Lung (tissue), 12 donors: ENCODE measurements around the gene MCCC2. TPM values are rescaled to one million over a fixed set of nuclear protein-coding genes. Genes with fewer than 3 reads are reported as not detected.

Source experiments
- ATAC-seq: fragments of 200-7000 bp; cut with Tn5 transposase; one replicate; pipeline ENCODE4 v1.9.1; 2020; ENCODE audit warnings: moderate number of reproducible peaks; ENCODE audit not compliant: insufficient read depth, low FRiP score
- DNase-seq, 3 donors: peaks; one replicate each; pipeline ENCODE4 v3.0.0-alpha.2; 2013 to 2017
- H3K27ac ChIP-seq, 2 donors: one replicate each; pipeline ENCODE4 v1.5.1; 2013; ENCODE audit warnings: mild to moderate bottlenecking in 2 of 2, moderate library complexity in 2 of 2, control low read depth in 1 of 2, inconsistent platforms in 1 of 2, low read depth in 1 of 2, low read length in 1 of 2
- H3K27me3 ChIP-seq, 3 donors: one replicate each; pipeline ENCODE4 v1.5.1; 2013; ENCODE audit warnings: low read length in 2 of 3; ENCODE audit not compliant: control insufficient read depth in 3 of 3, insufficient read depth in 3 of 3
- H3K36me3 ChIP-seq, 4 donors: one replicate each; pipeline ENCODE4 v1.5.1; 2013; ENCODE audit warnings: low read length in 4 of 4, mild to moderate bottlenecking in 1 of 4, moderate library complexity in 1 of 4; ENCODE audit not compliant: control insufficient read depth in 4 of 4, insufficient read depth in 4 of 4
- H3K4me1 ChIP-seq, 5 donors: one replicate each; pipeline ENCODE4 v1.5.1; 2013; ENCODE audit warnings: low read length in 5 of 5, mild to moderate bottlenecking in 2 of 5, moderate library complexity in 1 of 5; ENCODE audit not compliant: control insufficient read depth in 5 of 5, insufficient read depth in 5 of 5
- H3K4me3 ChIP-seq: one replicate; pipeline ENCODE4 v1.5.1; 2013; ENCODE audit warnings: mild to moderate bottlenecking, control low read depth, moderate library complexity
- H3K9ac ChIP-seq, 2 donors: one replicate each; pipeline ENCODE4 v1.5.1; 2013; ENCODE audit warnings: low read length in 2 of 2, control low read depth in 1 of 2; ENCODE audit not compliant: insufficient read depth in 1 of 2
- H3K9me3 ChIP-seq, 4 donors: one replicate each; pipeline ENCODE4 v1.5.1; 2013; ENCODE audit warnings: low read length in 3 of 4, mild to moderate bottlenecking in 1 of 4, moderate library complexity in 1 of 4; ENCODE audit not compliant: control insufficient read depth in 4 of 4, insufficient read depth in 3 of 4
- WGBS, 2 donors: extraction: QIAGEN DNeasy Blood & Tissue Kit; methylation state at CpG; one replicate each; pipeline ENCODE4 v1.1.7; 2013; 5-methylcytosine and 5-hydroxymethylcytosine counted together
- polyA plus RNA-seq, 2 donors: library from polyadenylated mRNA; stranded (reverse); fragments of 200-250 nt; gene quantifications; one replicate each; pipeline ENCODE4 v1.2.1, GENCODE V29; 2013
- total RNA-seq, 2 donors: library from RNA; depleted of rRNA in 1 of 2; stranded (reverse); fragments of >200 nt in 1 of 2; gene quantifications; one replicate each; pipeline ENCODE4 v1.2.1, GENCODE V29; 2014 to 2021
- TF ChIP-seq, protein P1 (sequence below): IDR thresholded peaks from 2 replicates; pipeline ENCODE4 v1.5.1; 2012; ENCODE audit warnings: mild to moderate bottlenecking; ENCODE audit errors: control extremely low read depth, extremely low read depth
- donor health status: control.
- donor health status: control.
- donor health status: Bipolar disorder and iron deficiency.
- donor health status: healthy.
- donor health status: DM: yes; HTN: yes; CAD: no.

MCCC2 gene
- total and polyA plus RNA-seq, 4 donors: 20.0 to 46.2 (median 32.6) TPM

- H3K36me3 ChIP-seq: no peaks in the 10 kb centered on the region
- peaks cover 0 to 12% (median 0%) of the 10 kb centered on the region in 5 donors for H3K4me1 ChIP-seq
- DNase-seq: peak; percentile 22 to 46 (median 41)
- H3K27me3 ChIP-seq: peaks cover 0 to 3% (median 0%) of the 10 kb centered on the region in 3 donors
- peaks cover 0 to 5% (median 0%) of the 10 kb centered on the region in 4 donors for H3K9me3 ChIP-seq
- WGBS, 2 donors: 38 to 42% methylated on average over 7 of the region's 7 CpGs
- peak overlapping the region in 1 of 2 donors; percentile 12 for H3K9ac ChIP-seq
- H3K4me3 ChIP-seq: no peak overlapping the region
- TF ChIP-seq, protein P1, sequence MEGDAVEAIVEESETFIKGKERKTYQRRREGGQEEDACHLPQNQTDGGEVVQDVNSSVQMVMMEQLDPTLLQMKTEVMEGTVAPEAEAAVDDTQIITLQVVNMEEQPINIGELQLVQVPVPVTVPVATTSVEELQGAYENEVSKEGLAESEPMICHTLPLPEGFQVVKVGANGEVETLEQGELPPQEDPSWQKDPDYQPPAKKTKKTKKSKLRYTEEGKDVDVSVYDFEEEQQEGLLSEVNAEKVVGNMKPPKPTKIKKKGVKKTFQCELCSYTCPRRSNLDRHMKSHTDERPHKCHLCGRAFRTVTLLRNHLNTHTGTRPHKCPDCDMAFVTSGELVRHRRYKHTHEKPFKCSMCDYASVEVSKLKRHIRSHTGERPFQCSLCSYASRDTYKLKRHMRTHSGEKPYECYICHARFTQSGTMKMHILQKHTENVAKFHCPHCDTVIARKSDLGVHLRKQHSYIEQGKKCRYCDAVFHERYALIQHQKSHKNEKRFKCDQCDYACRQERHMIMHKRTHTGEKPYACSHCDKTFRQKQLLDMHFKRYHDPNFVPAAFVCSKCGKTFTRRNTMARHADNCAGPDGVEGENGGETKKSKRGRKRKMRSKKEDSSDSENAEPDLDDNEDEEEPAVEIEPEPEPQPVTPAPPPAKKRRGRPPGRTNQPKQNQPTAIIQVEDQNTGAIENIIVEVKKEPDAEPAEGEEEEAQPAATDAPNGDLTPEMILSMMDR: no peak
- H3K27ac ChIP-seq: no peak overlapping the region
- ATAC-seq: no peak
Observed at GRCh38 chr5:71693828-71694427, 106.8 kb downstream of the MCCC2 start.

- DNase-seq: no peak
- 96 to 97% methylated on average over 8 of the region's 8 CpGs for WGBS, 2 donors
- no peak overlapping the region for H3K9ac ChIP-seq
Observed at GRCh38 chr5:71695071-71695470, 107.9 kb downstream of the MCCC2 start.

GRCh38 chr5:71695595-71695994, 108.5 kb downstream of the MCCC2 start:
- Histone ChIP-seq H3K36me3 (no peaks in the 10 kb centered on the region), H3K27me3 (peaks cover 0 to 3% (median 0%) of the 10 kb centered on the region in 3 donors), H3K9ac (no peak overlapping the region), H3K9me3 (peaks cover 0 to 5% (median 0%) of the 10 kb centered on the region in 4 donors), H3K27ac (no peak overlapping the region), H3K4me1 (peaks cover 0 to 12% (median 0%) of the 10 kb centered on the region in 5 donors), H3K4me3 (no peak overlapping the region)
- DNase-seq (no peak), ATAC-seq (no peak)
- TF ChIP-seq, protein P1: no peak

More at GRCh38 chr5:71695071-71695470, 107.9 kb downstream of the MCCC2 start:
- peaks cover 0 to 5% (median 0%) of the 10 kb centered on the region in 4 donors for H3K9me3 ChIP-seq
- TF ChIP-seq, protein P1: no peak
- no peaks in the 10 kb centered on the region for H3K36me3 ChIP-seq
- no peak overlapping the region for H3K4me3 ChIP-seq
- H3K27me3 ChIP-seq: peaks cover 0 to 3% (median 0%) of the 10 kb centered on the region in 3 donors
- peaks cover 0 to 12% (median 0%) of the 10 kb centered on the region in 5 donors for H3K4me1 ChIP-seq
- no peak for ATAC-seq
- no peak overlapping the region for H3K27ac ChIP-seq
